GM19239 (cell line): ENCODE measurements around the gene LIMK2.

Experiments
- DNase-seq: peaks from one replicate; pipeline ENCODE4 v3.0.0; 2011; ENCODE audit warnings: low spot score; ENCODE audit not compliant: insufficient read length
- FAIRE-seq: peaks from 2 replicates; lab custom pipeline; 2011; peaks lifted over from hg19 to GRCh38; lab: Jason Lieb, UNC

LIMK2 gene

DNA sequence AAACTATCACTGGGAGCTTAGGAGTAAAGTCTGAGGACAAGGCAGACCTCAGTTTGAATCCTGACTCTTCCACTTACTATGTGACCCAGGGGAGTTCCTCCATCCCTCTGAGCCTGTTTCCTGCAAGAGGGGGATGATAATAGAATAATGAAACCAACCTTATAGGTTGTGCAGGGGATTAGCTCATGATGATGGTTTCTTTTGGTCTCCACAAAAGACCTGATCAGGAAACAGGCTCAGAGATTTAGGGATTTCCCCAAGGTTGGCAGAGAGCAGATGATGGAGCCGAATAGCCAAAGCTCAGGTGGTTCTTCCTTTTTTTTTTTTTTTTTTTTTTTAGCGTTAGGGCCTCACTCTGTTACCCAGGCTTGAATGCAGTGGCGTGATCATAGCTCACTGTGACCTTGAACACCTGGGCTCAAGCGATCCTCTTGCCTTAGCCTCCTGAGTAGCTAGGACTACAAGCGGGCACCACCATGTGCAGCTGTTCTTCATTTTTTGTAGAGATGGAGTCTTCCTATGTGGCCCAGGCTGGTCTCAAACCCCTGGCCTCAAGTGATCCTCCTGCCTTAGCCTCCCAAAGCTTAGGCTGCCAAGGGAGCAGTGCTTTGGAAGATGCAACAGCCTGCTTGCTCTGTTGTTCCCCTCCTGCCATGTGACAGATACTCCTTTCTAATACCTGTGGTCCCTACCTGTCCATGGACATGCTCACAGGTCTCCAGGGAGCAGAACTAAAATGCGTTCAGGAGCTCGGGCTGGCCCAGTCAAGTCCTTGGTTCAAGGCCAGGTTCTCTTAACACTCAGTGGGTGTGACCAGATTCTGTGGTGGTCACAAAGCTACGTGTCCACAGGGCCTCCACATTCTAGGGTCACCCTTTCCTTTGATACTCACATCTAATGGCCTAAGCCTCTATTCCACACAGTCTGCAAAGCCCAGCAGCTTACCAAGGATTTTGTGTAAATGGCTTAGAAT, 111.8 kb downstream of the LIMK2 start:
- FAIRE-seq (no peak), DNase-seq (no peak)

DNA sequence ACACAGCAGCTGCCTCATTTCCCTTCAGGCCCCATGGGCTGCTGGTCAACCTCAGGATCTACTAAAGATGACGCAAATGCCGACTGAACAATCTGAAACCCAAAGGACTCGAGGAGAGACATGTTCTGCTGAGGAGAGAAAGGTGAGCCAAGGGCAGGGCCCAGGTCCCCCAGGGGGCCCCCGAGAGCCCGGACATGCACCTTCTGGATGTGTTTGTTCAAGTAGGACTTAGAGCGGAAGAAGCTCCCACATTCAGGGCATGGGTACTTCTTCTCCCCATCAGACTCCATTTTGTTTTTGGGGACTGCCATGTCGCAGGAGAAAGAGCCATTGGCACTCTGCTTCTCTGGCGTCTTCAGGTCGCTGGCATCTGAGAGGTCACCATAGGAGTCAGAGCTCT, 114.8 kb downstream of the LIMK2 start:
- FAIRE-seq (no peak), DNase-seq (no peak)

DNA sequence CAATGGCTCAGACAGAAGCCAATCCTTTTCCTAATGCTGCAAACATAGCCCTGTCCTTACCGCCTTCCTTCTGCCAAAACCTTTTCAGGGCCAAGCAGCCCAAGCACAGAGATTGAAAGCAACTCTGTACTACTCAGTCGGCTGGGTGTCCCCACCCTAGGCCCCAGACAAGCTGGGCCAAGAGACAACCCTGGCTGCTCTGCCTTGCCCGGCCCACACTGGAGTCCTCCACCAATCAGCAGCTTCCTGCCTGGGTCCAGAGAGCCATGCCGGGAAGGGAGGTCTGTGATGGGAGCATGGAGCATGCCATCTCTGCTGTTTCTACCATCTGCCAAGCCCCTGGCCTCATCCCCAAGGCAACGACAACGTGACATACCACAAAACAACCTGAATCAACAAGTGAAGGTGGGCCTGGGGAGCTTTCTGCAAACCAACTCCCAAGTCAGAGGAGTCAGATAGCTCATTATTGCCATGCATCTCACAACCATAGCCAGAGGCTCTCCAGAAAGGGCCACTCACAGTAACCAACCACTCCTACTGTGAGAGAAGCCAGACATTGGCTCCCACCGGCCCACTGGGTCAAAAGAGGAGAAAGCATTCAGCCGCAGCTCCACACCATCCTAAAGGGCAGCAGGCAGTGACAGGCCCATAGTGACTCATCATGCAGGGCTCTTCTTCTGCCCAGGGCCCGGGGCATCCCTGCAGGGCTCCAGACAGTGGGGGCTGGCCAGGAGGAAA, 115.9 kb downstream of the LIMK2 start:
- no peak for DNase-seq
- FAIRE-seq = no peak

DNA sequence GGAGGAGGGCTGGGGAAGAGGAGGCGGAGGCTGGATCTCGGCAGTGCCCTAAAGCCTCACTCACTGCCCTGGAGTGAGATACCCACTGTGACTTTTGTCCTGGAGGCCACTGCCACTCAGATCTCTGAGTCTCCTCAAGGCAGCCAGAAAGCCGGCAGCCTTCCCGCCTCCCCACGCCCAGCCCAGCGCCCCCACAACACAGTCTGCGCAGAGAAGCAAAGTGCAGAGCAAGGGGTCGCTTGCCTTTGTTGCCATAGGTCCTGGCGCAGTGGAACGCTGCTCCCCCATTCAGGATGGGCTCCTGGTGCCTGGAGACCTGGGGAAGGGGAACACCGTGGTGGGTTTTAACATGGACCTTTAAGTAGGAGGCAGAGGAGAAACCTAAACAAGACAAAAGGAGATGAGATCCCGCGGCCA, 116.5 kb downstream of the LIMK2 start:
- FAIRE-seq (no peak), DNase-seq (no peak)

DNA sequence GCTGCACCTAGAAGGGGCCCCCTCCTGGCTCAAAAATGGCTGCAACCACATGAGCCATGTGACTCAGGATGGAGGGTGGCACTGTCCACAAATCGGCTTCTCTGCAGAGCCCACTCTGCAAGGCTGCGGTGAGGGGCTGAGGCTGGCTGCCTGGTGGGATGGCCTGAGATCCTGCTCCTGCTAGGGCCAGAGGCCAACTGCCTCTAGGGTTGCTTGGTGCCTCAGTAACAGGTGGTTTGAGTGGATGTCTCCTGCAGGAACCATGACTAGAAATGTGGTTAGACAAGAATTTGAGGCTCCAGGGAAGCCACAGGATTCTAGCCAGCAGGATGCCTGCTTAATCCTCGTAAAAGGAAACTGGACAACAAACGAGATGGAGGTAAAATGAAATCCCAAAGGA, 116.9 kb downstream of the LIMK2 start:
- FAIRE-seq = no peak
- DNase-seq = no peak
